ENCODE results near the gene NDUFAB1. TPM values are rescaled to one million over a fixed set of nuclear protein-coding genes. Genes with fewer than 3 reads are reported as not detected.

The NDUFAB1 gene
- polyA plus RNA-seq, 2 donors = 51.5 to 122 TPM

- Histone ChIP-seq H3K9me3 (ENCODE audit: control insufficient read depth in 2 of 2, insufficient read depth in 1 of 2, low read depth in 1 of 2, low read length in 1 of 2) (no peaks in the 10 kb centered on the region), H3K27me3 (ENCODE audit: control insufficient read depth in 1 of 2, insufficient read depth in 2 of 2, low read length in 2 of 2) (no peaks in the 10 kb centered on the region), H3K4me1 (ENCODE audit: control insufficient read depth in 2 of 2, insufficient read depth in 2 of 2, low read length in 1 of 2) (no peaks in the 10 kb centered on the region), H3K36me3 (ENCODE audit: control insufficient read depth in 2 of 2, insufficient read depth in 2 of 2, low read length in 1 of 2) (peaks cover 11 to 33% of the 10 kb centered on the region in 2 donors), H3K4me3 (ENCODE audit: low read depth in 1 of 2, low read length in 2 of 2) (no peak overlapping the region), H3K27ac (ENCODE audit: low read depth in 2 of 2, low read length in 1 of 2) (no peak overlapping the region)
- 83 to 89% methylated on average over 3 of the region's 3 CpGs for WGBS, 2 donors
Observed at GRCh38 chr16:23575834-23576233, 20.3 kb downstream of the NDUFAB1 start.

GRCh38 chr16:23573817-23574216, 22.3 kb downstream of the NDUFAB1 start:
- Histone ChIP-seq H3K9me3 (ENCODE audit: control insufficient read depth in 2 of 2, insufficient read depth in 1 of 2, low read depth in 1 of 2, low read length in 1 of 2) (no peaks in the 10 kb centered on the region), H3K27me3 (ENCODE audit: control insufficient read depth in 1 of 2, insufficient read depth in 2 of 2, low read length in 2 of 2) (no peaks in the 10 kb centered on the region), H3K4me3 (ENCODE audit: low read depth in 1 of 2, low read length in 2 of 2) (no peak overlapping the region), H3K36me3 (ENCODE audit: control insufficient read depth in 2 of 2, insufficient read depth in 2 of 2, low read length in 1 of 2) (peaks cover 18 to 32% of the 10 kb centered on the region in 2 donors), H3K27ac (ENCODE audit: low read depth in 2 of 2, low read length in 1 of 2) (no peak overlapping the region), H3K4me1 (ENCODE audit: control insufficient read depth in 2 of 2, insufficient read depth in 2 of 2, low read length in 1 of 2) (no peaks in the 10 kb centered on the region)
- 66 to 84% methylated on average over 5 of the region's 5 CpGs for WGBS, 2 donors

- no peak overlapping the region for H3K4me3 ChIP-seq (ENCODE audit: low read depth in 1 of 2, low read length in 2 of 2)
- no peaks in the 10 kb centered on the region for H3K9me3 ChIP-seq (ENCODE audit: control insufficient read depth in 2 of 2, insufficient read depth in 1 of 2, low read depth in 1 of 2, low read length in 1 of 2)
- H3K27me3 ChIP-seq (ENCODE audit: control insufficient read depth in 1 of 2, insufficient read depth in 2 of 2, low read length in 2 of 2) = no peaks in the 10 kb centered on the region
- 90 to 92% methylated on average over 9 of the region's 9 CpGs for WGBS, 2 donors
- H3K4me1 ChIP-seq (ENCODE audit: control insufficient read depth in 2 of 2, insufficient read depth in 2 of 2, low read length in 1 of 2) = no peaks in the 10 kb centered on the region
- peaks cover 19 to 30% of the 10 kb centered on the region in 2 donors for H3K36me3 ChIP-seq (ENCODE audit: control insufficient read depth in 2 of 2, insufficient read depth in 2 of 2, low read length in 1 of 2)
- no peak overlapping the region for H3K27ac ChIP-seq (ENCODE audit: low read depth in 2 of 2, low read length in 1 of 2)
Observed at GRCh38 chr16:23572394-23572793, 23.7 kb downstream of the NDUFAB1 start.

GRCh38 chr16:23571895-23572294, 24.2 kb downstream of the NDUFAB1 start:
- Histone ChIP-seq H3K4me1 (ENCODE audit: control insufficient read depth in 2 of 2, insufficient read depth in 2 of 2, low read length in 1 of 2) (no peaks in the 10 kb centered on the region), H3K4me3 (ENCODE audit: low read depth in 1 of 2, low read length in 2 of 2) (no peak overlapping the region), H3K36me3 (ENCODE audit: control insufficient read depth in 2 of 2, insufficient read depth in 2 of 2, low read length in 1 of 2) (peaks cover 24 to 29% of the 10 kb centered on the region in 2 donors), H3K27ac (ENCODE audit: low read depth in 2 of 2, low read length in 1 of 2) (no peak overlapping the region), H3K27me3 (ENCODE audit: control insufficient read depth in 1 of 2, insufficient read depth in 2 of 2, low read length in 2 of 2) (no peaks in the 10 kb centered on the region), H3K9me3 (ENCODE audit: control insufficient read depth in 2 of 2, insufficient read depth in 1 of 2, low read depth in 1 of 2, low read length in 1 of 2) (no peaks in the 10 kb centered on the region)
- 95 to 97% methylated on average over 5 of the region's 5 CpGs for WGBS, 2 donors

GRCh38 chr16:23570992-23571632, 25.0 kb downstream of the NDUFAB1 start:
- 85 to 89% methylated on average over 8 of the region's 8 CpGs for WGBS, 2 donors
- Histone ChIP-seq H3K4me3 (ENCODE audit: low read depth in 1 of 2, low read length in 2 of 2) (no peak overlapping the region), H3K27ac (ENCODE audit: low read depth in 2 of 2, low read length in 1 of 2) (no peak overlapping the region), H3K9me3 (ENCODE audit: control insufficient read depth in 2 of 2, insufficient read depth in 1 of 2, low read depth in 1 of 2, low read length in 1 of 2) (no peaks in the 10 kb centered on the region), H3K27me3 (ENCODE audit: control insufficient read depth in 1 of 2, insufficient read depth in 2 of 2, low read length in 2 of 2) (no peaks in the 10 kb centered on the region), H3K4me1 (ENCODE audit: control insufficient read depth in 2 of 2, insufficient read depth in 2 of 2, low read length in 1 of 2) (no peaks in the 10 kb centered on the region), H3K36me3 (ENCODE audit: control insufficient read depth in 2 of 2, insufficient read depth in 2 of 2, low read length in 1 of 2) (peaks cover 29% of the 10 kb centered on the region in 2 donors)

GRCh38 chr16:23567602-23568001, 28.5 kb downstream of the NDUFAB1 start:
- H3K4me1 ChIP-seq (ENCODE audit: control insufficient read depth in 2 of 2, insufficient read depth in 2 of 2, low read length in 1 of 2) = no peaks in the 10 kb centered on the region
- no peaks in the 10 kb centered on the region for H3K27me3 ChIP-seq (ENCODE audit: control insufficient read depth in 1 of 2, insufficient read depth in 2 of 2, low read length in 2 of 2)
- no peak overlapping the region for H3K27ac ChIP-seq (ENCODE audit: low read depth in 2 of 2, low read length in 1 of 2)
- WGBS, 2 donors = 92 to 98% methylated on average over 3 of the region's 3 CpGs
- peaks cover 41 to 46% of the 10 kb centered on the region in 2 donors for H3K36me3 ChIP-seq (ENCODE audit: control insufficient read depth in 2 of 2, insufficient read depth in 2 of 2, low read length in 1 of 2)
- H3K9me3 ChIP-seq (ENCODE audit: control insufficient read depth in 2 of 2, insufficient read depth in 1 of 2, low read depth in 1 of 2, low read length in 1 of 2) = no peaks in the 10 kb centered on the region
- no peak overlapping the region for H3K4me3 ChIP-seq (ENCODE audit: low read depth in 1 of 2, low read length in 2 of 2)

- Histone ChIP-seq H3K27ac (ENCODE audit: low read depth in 2 of 2, low read length in 1 of 2) (no peak overlapping the region), H3K4me1 (ENCODE audit: control insufficient read depth in 2 of 2, insufficient read depth in 2 of 2, low read length in 1 of 2) (no peaks in the 10 kb centered on the region), H3K9me3 (ENCODE audit: control insufficient read depth in 2 of 2, insufficient read depth in 1 of 2, low read depth in 1 of 2, low read length in 1 of 2) (no peaks in the 10 kb centered on the region), H3K27me3 (ENCODE audit: control insufficient read depth in 1 of 2, insufficient read depth in 2 of 2, low read length in 2 of 2) (no peaks in the 10 kb centered on the region), H3K36me3 (ENCODE audit: control insufficient read depth in 2 of 2, insufficient read depth in 2 of 2, low read length in 1 of 2) (peaks cover 35 to 52% of the 10 kb centered on the region in 2 donors), H3K4me3 (ENCODE audit: low read depth in 1 of 2, low read length in 2 of 2) (no peak overlapping the region)
- 94 to 96% methylated on average over 8 of the region's 8 CpGs for WGBS, 2 donors
Observed at GRCh38 chr16:23566724-23567123, 29.4 kb downstream of the NDUFAB1 start.

GRCh38 chr16:23564575-23565363, 31.3 kb downstream of the NDUFAB1 start:
- Histone ChIP-seq H3K4me3 (ENCODE audit: low read depth in 1 of 2, low read length in 2 of 2) (no peak overlapping the region), H3K27ac (ENCODE audit: low read depth in 2 of 2, low read length in 1 of 2) (no peak overlapping the region), H3K27me3 (ENCODE audit: control insufficient read depth in 1 of 2, insufficient read depth in 2 of 2, low read length in 2 of 2) (no peaks in the 10 kb centered on the region), H3K4me1 (ENCODE audit: control insufficient read depth in 2 of 2, insufficient read depth in 2 of 2, low read length in 1 of 2) (no peaks in the 10 kb centered on the region), H3K9me3 (ENCODE audit: control insufficient read depth in 2 of 2, insufficient read depth in 1 of 2, low read depth in 1 of 2, low read length in 1 of 2) (no peaks in the 10 kb centered on the region), H3K36me3 (ENCODE audit: control insufficient read depth in 2 of 2, insufficient read depth in 2 of 2, low read length in 1 of 2) (peaks cover 31 to 48% of the 10 kb centered on the region in 2 donors)
- WGBS, 2 donors = 89 to 92% methylated on average over 9 of the region's 9 CpGs

GRCh38 chr16:23563186-23563585, 32.9 kb downstream of the NDUFAB1 start:
- Histone ChIP-seq H3K27me3 (ENCODE audit: control insufficient read depth in 1 of 2, insufficient read depth in 2 of 2, low read length in 2 of 2) (no peaks in the 10 kb centered on the region), H3K27ac (ENCODE audit: low read depth in 2 of 2, low read length in 1 of 2) (no peak overlapping the region), H3K9me3 (ENCODE audit: control insufficient read depth in 2 of 2, insufficient read depth in 1 of 2, low read depth in 1 of 2, low read length in 1 of 2) (no peaks in the 10 kb centered on the region), H3K4me3 (ENCODE audit: low read depth in 1 of 2, low read length in 2 of 2) (no peak overlapping the region), H3K4me1 (ENCODE audit: control insufficient read depth in 2 of 2, insufficient read depth in 2 of 2, low read length in 1 of 2) (no peaks in the 10 kb centered on the region), H3K36me3 (ENCODE audit: control insufficient read depth in 2 of 2, insufficient read depth in 2 of 2, low read length in 1 of 2) (peaks cover 33 to 48% of the 10 kb centered on the region in 2 donors)
- WGBS, 2 donors = 86% methylated on average over 6 of the region's 6 CpGs

Measured in esophagus (tissue), 2 donors.